HG03280 (cell line): ENCODE results near the gene SRSF2.
"Not testable (repeated sequence)": the region's sequence is repeated elsewhere in the genome, so short reads cannot be mapped to it uniquely, and the experiment has no call there.

Experiments
- ATAC-seq: cut with Tn5 transposase; IDR thresholded peaks from one replicate; pipeline ENCODE4 v1.9.1; 2021; ENCODE audit warnings: mild to moderate bottlenecking, moderate library complexity; ENCODE audit not compliant: unreplicated experiment

The SRSF2 gene, protein sequence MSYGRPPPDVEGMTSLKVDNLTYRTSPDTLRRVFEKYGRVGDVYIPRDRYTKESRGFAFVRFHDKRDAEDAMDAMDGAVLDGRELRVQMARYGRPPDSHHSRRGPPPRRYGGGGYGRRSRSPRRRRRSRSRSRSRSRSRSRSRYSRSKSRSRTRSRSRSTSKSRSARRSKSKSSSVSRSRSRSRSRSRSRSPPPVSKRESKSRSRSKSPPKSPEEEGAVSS

DNA sequence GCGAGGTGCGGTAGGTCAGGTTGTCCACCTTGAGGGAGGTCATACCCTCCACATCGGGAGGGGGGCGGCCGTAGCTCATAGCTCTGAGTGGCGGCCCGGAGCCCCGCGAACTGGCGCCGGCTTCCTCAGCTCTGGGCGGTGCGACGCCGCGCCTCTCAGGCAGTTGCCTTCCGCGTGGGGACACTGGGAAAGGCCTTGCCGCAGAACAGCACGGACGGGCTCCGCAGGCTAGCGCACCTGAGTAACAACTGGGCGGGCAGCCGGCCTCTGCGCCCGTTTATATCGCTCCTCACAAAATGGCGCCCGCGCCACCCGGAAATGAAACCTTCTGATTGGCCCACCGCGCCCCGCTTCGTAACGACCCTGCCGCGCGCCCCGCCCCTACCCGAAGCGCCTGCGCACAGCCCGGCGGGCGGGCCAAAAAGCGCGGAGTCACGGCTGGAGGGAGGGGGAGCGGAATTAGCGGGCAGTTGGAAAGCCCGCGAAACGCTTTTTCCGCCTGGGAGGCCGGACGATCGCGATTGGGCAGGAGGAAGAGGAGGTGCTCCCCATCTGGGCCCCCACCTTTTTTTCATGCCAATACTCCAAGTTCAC lies at the start of gene SRSF2:
SRSF2 (minus strand) TSS at position 250 of the 594 bp plus-strand sequence; CDS start at position 79, 171 bp downstream.
- peak; percentile 68 for ATAC-seq

DNA sequence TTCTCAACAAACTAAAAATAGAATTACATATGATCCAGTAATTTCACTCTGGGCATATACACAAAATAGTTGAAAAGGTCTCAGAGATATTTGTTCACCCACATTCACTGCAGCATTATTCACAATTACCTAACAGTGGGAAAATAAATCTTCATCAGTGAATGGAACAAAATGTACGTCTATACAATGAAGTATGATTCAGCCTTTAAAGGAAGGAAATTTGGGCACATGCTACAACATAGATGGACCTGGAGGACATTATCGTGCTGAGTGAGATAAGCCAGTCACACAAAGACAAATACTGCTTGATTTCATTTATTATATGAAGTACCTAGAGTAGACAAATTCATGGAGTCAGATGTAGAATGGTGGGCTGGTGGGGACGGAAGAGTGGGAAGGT lies 47.8 kb upstream of the SRSF2 start:
- ATAC-seq = no peak

DNA sequence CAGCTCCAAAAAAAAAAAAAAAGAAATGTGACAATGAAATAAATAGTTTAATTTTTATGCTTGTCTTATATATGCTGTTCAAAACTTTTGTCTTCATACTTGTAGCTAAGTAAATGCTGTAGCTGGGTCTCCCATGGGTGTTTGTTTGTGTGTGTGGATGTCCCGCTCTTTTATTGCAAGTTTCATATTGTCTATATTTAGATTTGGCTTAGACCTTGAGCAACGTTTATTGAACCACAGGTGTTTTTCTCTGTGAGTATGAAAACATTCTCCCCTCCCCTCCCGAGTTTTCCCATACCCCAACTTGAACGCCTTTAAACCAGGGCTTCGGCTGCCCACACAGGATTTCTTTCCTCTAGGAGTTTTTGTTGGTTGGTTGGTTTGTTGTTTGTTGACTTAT lies 46.0 kb upstream of the SRSF2 start:
- no peak for ATAC-seq

DNA sequence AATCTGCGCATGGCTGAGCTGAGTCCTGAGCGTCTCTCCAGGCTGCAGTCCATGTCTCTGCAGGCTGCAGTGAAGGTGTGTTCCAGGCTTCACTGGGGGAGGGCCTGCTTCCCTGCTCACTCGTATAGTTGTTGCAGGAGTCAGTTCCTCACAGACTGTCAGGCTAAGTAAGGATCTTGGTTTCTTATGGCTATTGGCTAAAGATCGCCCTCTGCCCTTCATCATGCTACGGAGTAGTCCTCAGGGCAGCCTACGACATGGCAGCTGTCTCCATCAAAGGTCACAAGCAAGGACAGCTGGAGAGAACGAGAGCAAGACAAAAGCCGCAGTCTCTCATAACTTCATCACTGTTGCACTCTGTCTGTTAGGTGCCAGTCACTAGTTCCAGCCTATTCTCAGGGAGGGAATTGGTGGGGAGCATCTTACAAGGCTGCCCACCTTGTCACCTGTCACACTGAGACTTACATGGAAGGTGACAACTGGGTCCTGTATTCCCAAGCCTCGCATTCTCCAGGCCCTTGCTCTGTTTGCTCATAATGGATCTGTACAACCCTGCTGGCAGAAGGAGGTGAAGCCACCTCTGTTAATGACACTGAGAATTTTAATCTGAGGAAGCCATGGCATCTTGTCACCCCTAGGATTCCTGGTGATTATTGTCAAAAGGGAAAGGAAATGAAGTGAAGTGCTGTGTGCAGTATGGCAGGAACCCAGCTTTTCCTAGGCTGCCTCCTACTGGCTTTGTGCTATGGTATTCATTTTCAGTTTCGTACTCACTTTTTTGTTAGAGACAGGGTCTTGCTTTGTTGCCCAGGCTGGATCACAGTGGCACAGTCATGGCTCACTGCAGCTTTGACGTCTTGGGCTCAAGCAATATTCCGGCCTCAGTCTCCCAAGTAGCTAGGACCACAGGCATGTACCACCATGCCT lies 44.2 kb upstream of the SRSF2 start:
- no peak for ATAC-seq

DNA sequence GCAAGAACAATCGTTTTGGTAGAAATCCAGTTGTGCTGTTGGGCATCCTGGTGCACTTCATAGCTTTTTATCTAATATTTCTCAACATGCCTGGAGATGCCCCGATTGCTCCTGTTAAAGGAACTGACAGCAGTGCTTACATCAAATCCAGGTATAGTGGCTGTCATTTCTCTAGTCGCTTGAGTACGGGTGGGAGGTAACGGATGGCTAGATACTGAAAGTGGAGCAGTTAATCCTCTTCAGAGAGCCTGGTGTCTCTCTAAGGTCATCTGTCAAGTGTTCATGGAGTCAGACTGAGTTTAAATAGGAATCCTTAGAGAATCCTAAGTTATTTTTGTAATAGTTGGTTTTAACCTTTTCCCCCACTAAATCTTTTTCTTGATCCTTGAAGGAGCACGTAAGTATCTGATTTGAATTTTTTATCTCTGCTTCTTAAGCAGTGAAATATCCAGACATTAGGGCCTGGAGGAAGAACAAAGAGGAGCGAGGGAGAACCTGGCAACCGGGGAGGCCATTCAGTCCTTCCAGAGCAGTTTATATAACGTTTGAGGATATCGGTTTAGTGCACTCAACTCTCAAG lies 38.0 kb upstream of the SRSF2 start:
- ATAC-seq = no peak

DNA sequence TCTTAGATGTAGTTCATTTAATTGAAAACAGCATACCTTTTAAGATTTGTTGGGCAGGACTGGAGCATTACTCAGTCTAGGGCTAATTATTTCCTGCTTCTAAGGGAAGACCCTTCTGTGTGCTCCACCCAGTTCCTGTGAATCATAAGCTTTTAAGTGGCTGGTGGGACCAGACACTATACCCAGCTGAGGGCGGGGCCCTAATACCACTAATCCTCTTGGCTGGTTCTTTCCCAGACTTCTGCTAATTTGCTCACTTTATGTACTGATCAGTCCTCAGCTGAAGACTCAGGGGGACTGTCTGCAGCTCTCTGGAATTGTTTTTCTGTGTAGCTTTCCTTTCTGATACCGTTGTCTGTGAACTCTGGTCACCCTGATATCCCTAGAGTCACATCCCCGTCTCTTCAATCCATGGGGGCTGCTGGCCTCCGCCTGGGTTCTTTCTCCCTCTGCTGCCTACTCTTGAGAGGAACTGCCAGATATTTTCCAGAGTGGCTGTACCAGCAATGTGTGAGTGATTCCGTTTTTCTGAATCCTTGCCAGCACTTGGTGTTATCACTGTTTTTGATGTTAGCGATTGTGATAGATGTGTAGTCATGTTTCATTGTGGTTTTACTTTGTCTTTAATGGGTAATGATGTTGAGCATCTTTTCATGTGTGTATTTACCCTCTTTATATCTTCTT lies 35.9 kb upstream of the SRSF2 start:
- ATAC-seq = no peak

DNA sequence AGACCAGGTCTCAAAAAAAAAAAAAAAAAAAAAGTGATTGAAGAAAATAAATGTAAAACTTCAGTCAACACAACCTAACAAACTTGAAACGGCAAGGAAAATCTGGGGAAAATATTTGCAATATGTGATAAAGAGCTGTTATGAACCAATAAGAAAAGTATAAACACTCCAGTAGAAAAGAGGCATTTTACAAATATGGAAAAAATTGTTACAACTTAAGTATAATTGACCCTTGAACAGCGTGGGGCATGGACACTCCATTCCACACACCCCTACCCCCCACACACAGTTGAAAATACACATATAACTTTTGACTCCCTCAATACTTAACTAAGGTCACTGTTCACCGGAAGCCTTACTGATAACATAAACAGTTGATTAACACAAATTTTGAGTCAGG lies 21.4 kb upstream of the SRSF2 start:
- no peak for ATAC-seq

DNA sequence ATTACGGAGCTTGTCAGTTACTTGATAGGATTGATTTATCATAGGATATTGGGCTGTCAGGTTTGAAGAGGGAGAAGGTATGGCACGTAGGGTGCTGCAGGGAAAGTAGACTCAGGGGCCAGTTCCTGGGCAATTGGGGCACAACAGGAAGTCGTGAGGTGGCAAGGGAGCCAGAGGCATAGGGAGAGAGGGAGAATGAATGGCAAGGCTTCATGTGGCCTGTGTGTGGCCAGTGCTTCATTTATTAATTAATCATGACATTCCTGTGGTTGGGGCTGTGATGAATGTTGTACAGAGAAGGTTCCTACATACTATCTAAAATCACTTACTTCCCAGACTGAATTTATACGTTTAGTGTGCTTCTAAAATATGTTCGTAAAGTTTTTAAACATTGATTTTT lies 20.1 kb upstream of the SRSF2 start:
- no peak for ATAC-seq

DNA sequence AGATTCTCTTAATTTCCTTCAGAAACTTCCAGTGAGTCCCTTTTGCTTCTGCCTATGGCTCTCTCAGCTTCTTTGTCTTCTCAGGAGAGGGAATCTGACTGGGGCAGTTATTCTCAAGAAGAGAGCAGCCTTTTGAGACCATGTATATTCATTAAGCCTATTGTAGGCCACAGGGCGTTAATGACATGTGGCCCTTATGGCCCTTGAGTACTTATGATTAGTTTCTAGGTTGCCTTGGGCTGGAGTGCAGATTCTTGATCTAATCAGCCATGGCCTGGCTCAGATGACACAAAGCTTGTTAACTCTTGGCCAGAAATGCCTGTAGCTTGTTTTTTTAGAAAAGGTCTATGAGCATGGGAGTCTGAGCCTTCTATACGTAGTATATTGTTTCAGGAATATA lies 18.2 kb upstream of the SRSF2 start:
- ATAC-seq = no peak

DNA sequence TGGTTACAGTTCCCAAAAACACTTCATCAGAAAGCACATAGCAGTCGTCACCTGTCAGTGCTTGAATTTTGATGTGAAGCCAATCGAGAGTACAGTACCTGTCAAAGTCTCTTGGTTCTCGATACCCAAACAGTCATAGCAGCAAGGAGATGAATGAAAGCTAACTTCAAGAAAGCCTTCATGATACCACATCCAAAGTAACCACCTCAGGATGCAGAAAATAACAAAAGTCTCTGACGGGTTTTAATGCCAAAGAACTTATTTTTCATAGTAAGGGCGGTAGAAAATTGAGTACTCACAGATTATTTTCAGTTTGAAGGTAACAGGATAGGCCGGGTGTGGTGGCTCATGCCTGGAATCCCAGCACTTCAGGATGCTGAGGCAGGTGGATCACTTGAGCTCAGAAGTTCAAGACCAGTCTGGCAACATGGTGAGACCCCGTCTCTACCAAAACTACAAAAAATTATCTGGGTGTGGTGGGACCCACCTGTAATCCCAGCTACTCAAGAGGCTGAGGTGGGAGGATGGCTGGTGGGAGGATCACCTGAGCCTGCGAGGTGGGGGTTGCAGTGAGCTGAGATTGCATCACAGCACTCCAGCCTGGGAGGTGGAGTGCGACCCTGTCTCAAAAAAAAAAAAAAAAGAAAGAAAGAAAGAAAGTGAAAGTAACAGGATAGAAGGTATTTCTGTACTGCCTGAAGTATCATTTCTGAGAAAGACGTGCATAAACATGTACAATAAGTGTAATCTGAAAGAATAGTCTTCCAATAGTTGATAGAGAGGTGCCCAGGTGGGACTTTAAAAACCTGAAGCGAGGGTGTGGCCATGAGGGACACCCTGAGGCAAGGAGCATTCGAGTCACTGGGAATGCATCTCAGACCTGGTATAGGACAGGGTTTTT lies 16.2 kb upstream of the SRSF2 start:
- no peak for ATAC-seq

DNA sequence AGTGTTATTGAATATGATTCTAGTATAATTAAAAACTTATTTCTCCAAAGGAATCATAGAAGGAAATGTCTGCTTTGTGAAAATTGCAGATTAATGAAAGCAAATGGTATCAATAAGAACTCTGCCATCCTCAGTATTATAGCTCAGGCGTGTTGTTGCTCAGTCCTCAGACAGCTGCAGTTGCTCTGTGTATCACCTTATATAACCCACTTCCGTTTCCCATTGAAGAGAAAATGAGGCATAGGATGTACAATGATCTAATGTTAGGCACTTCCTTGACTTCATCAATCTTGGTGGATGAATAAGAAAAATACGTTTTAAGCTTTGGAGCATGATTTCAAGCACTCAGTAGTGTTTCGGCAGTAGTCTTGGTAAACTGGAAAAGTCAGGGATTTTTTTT lies 14.9 kb upstream of the SRSF2 start:
- no peak for ATAC-seq

DNA sequence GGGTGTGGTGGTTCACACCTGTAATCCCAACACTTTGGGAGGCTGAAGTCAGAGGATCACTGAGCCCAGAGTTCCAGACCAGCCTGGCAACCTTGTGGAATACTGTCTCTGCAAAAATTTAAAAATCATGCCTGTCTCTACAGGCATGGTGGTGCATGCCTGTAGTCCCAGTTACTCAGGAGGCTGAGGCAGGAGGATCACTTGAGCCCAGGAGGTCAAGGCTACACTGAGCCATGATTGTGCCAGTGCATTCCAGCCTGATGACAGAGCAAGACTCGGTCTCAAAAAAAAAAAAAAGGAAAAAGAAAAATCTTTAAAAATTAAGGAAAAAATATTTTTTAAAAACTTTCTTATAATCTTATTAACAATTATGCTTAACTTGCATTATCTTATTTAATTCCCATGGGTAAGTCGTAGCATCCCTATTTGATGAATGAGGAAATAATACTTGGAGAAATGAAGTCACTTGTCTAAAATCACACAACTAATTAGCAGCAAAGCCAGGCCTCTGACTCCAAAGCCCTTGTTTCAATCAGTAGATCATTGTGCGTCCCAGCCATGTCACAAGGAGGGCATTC lies 14.4 kb upstream of the SRSF2 start:
- ATAC-seq = no peak

DNA sequence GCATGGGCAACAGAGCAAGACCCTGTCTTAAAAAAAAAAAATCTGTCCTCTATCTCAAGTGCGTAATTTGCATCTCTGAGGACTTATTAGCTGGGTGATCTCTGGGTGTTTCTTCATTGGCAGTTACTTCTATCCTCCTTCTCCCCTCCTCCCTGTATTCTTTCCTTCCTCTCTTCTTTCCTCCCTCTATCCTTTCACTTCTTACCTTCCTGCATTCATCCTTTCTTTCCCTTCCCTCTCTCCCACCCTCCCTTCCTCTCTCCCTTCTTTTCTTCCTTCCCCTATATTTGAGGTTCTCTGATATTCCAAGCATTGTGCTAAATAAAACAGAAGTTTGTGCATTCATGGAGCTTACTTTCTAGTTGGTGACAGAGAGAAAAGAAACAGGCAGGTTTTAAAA lies 11.5 kb upstream of the SRSF2 start:
- ATAC-seq = no peak

DNA sequence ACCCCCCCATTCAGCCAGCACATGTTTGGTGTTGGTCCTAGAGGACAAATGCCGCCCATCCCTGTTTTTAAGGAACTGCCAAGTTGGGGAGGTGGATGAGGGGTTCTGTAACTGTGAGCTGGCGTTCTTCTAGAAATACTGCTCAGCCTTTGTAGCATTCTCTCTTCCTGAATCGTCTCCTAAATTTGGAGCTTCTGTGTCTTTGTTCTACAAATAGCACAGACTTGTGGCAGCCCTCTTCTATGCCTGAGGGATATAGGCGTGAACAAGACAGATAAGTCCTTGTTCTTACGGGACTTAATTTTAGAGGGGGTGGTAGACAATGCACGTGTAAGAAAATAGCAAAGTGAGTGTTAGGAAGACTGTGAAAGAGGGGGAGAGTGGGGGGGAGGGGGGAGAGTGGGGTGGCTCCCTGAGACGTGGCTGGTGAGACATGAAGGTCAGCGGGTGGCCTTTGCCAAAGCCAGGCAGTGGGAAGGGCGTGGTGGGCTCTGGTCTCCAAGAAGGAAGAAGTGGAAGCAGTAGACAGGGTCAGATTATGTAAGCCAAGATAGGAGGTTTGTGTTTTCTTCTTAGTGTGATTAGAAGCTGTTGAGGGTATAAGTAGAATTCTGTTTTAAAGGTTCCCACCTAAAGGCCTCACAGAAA lies 10.7 kb upstream of the SRSF2 start:
- no peak for ATAC-seq

DNA sequence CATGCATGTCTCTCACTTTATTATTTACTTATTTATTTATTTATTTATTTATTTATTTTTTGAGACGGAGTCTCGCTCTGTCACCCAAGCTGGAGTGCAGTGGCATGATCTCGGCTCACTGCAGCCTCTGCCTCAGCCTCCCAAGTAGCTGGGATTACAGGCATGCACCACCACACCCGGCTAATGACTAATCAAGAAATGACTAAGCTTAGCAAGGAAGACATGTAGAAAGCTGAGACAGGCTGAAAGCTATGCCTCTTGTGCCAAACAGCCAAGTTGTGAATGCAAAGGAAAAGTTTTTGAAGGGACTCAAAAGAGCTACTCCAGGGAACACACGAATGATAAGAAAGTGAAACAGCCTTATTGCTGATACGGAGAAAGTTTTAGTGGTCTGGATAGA lies 8.7 kb upstream of the SRSF2 start:
- not testable (repeated sequence) for ATAC-seq

DNA sequence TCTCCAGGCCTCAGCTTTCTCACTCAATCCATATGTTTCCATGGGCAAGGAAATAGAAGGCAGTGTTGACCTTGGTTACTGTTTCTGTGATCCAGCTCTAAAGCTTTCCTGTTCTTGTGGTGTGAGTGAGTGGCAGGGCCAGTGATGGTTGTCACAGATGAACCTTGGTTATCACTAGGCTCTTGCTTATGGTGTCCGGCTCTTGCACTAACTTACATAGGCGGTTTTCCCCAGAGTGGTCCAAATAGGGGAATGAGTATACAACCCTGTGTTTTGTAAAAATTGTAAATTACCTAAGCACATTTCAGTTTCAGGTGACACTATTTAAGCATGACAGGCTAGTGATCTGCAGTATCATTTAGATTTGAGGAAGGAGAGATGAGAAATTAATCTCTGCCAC lies 7.6 kb upstream of the SRSF2 start:
- no peak for ATAC-seq

DNA sequence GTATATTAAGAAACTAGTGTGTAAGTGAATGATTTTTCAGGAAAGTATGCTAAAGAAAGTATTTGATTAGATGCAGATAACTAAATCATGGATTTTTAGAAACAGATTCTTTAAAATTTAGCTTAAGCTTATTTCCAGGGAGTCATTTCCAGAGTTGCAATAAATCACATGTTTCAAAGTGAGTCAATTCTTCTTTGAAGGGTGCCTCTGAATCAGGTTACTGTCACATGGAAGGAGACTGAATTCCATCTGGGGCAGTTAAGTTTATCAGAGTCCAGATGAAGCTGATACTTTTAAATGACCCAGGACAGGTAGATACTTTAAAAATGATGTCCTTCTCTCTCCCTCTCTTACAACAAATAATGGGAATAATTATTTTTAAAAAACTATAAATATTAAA lies 5.8 kb upstream of the SRSF2 start:
- no peak for ATAC-seq

DNA sequence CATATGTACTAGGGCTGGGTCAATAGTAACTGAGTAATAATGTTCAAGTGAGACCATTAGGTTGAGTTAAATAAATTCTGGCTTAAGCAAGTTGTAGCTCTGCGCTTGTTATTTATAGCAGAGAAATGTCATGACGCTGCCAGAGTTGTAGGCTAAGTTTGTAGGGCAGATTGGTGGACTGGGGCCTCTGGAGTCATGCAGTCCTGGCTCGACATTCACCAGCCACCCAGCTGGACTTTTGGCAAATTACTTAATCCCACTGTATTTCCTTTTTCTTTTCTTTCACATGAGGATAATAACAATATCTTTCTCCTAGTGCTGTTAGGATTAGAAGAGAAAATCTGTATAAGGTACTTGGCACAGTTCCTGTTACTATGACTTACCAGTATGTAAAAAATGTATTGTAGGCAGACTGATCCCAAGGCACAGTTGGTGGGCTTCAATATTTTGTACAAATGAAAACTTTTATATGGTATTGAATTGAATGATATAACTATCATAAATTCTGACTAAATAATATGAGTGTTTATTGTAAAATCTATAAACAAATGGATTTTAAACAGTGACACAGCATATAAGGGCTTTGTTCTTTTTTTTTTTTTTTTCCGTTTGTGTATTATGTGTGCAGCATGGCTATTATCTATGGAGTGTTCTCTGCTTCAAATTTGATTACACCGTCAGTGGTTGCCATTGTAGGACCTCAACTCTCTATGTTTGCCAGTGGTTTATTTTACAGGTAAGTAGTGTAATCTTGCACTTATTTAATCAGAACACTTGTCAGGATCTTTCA lies 3.4 kb upstream of the SRSF2 start:
- no peak for ATAC-seq
